Measurements from ENCODE around the gene PHLDB2.
A peak's percentile ranks its signal among the peaks of the same experiment; 100 is the strongest.

PHLDB2 gene

DNA sequence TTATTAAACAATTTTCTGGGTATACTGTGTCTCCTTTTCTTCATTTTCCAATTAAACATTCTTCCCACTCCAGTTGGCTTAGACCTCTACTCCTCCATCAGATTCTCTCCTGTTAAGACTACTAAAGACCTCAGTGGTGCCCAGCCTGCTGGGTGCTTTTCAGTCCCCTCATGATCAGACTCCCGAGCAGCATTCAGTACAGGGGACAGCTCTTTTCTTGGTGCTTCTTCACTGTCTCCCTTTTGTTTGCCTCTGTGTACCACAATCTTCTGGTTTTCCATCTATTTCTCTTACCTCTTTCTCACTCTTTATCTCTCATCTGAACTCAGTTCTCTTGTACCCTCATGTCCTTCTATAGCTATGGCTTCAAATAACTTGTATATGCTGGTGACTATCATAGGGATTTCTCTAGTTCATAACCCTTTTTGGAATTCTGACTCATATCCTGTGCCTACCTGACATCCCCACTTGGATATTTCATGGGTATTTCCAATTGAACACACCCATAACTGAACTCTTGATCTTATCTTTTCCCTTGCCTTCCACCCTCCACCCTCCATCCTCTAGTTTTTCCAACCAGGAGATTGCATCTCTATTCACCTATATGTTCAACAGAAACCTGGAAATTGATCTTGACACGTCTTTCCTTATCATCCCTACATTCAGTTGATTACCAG is 64.2 kb downstream of the PHLDB2 start:
- Histone ChIP-seq H3K36me3 (ENCODE audit: insufficient read depth, low read length) (peaks cover 58% of the 10 kb centered on the region), H3K4me3 (ENCODE audit: low read depth, low read length) (peak overlapping the region; percentile 11; the same call in 1 of the 2 replicates), H3K27ac (ENCODE audit: low read depth, low read length) (peak overlapping the region; percentile 20; the same call in 1 of the 2 replicates), H2AFZ (ENCODE audit: low read length, unreplicated experiment) (no peak overlapping the region), H3K27me3 (ENCODE audit: insufficient read depth, low read length) (no peaks in the 10 kb centered on the region), H3K79me2 (ENCODE audit: control insufficient read depth, insufficient read depth, low read length, unreplicated experiment) (peaks cover 1% of the 10 kb centered on the region), H3K4me1 (ENCODE audit: control insufficient read depth, insufficient read depth, low read length, unreplicated experiment) (peaks cover 18% of the 10 kb centered on the region)

DNA sequence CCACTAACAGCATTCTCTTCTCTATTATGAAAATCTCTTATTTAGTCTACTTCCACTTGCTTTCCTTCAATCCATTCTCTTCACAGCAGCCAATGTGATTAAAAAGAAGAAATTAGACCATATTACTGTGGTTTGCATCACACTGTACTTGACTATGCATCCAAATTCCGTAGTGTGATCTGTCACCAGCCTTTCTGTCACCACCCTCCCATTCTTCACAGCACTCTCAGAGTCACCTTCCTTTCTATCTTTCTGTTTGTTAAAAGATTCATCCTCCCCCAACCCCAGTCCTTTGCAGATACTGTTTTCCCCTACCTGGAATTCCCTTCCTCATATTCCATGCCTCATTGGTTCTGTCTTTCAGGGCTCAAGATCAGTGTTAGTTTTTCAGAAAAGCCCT is 64.7 kb downstream of the PHLDB2 start:
- peaks cover 52% of the 10 kb centered on the region for H3K36me3 ChIP-seq (ENCODE audit: insufficient read depth, low read length)
- H3K79me2 ChIP-seq (ENCODE audit: control insufficient read depth, insufficient read depth, low read length, unreplicated experiment): no peaks in the 10 kb centered on the region
- H3K4me3 ChIP-seq (ENCODE audit: low read depth, low read length): peak overlapping the region; percentile 11; the same call in 1 of the 2 replicates
- H3K4me1 ChIP-seq (ENCODE audit: control insufficient read depth, insufficient read depth, low read length, unreplicated experiment): peaks cover 18% of the 10 kb centered on the region
- peak overlapping the region; percentile 7; the same call in 1 of the 2 replicates for H3K27ac ChIP-seq (ENCODE audit: low read depth, low read length)
- H2AFZ ChIP-seq (ENCODE audit: low read length, unreplicated experiment): no peak overlapping the region
- no peaks in the 10 kb centered on the region for H3K27me3 ChIP-seq (ENCODE audit: insufficient read depth, low read length)

DNA sequence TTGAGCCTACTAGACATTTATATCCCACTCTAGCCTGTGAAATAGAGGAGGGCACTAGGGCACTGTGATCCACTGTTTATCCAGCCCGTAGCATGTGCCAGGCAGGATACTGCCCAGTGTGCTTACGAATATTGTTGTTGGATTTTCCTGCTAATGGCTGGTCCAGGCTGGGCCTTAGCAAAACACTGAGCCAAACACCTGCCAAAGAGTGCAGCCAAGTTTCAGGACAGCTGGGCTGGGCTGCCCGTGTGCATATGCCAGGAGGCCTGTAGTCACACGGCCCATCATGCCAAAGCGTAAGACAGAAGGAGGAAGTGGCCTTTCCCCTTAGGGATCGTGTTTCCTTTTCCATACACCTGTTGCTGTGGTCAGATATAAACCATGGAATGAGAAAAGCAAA is 65.2 kb downstream of the PHLDB2 start:
- H3K4me3 ChIP-seq (ENCODE audit: low read depth, low read length): no peak overlapping the region
- peaks cover 18% of the 10 kb centered on the region for H3K4me1 ChIP-seq (ENCODE audit: control insufficient read depth, insufficient read depth, low read length, unreplicated experiment)
- H3K27ac ChIP-seq (ENCODE audit: low read depth, low read length): no peak overlapping the region
- H3K79me2 ChIP-seq (ENCODE audit: control insufficient read depth, insufficient read depth, low read length, unreplicated experiment): no peaks in the 10 kb centered on the region
- no peak overlapping the region for H2AFZ ChIP-seq (ENCODE audit: low read length, unreplicated experiment)
- H3K36me3 ChIP-seq (ENCODE audit: insufficient read depth, low read length): peaks cover 47% of the 10 kb centered on the region
- H3K27me3 ChIP-seq (ENCODE audit: insufficient read depth, low read length): no peaks in the 10 kb centered on the region

DNA sequence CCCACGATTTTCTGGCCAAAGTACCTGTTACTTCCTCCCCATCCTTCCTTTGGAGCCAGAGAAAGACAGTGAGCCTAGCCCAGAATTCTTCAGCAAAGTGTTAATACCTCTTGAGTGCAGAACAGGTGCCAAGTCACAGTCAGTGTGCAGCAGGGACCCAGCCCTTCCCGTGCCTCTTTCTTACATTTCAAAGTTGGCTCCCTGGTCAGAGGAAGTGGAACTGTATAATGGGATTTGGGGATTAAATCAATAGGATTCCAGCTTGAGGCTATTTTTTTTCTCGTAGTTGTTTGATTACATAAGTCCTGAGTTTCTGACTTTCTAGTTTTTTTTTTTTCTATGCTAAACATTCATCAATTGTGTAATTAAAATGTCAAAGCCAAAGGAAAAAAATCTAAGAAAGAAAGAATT is 67.2 kb downstream of the PHLDB2 start:
- H3K4me3 ChIP-seq (ENCODE audit: low read depth, low read length): no peak overlapping the region
- no peaks in the 10 kb centered on the region for H3K27me3 ChIP-seq (ENCODE audit: insufficient read depth, low read length)
- H3K4me1 ChIP-seq (ENCODE audit: control insufficient read depth, insufficient read depth, low read length, unreplicated experiment): peaks cover 18% of the 10 kb centered on the region
- no peaks in the 10 kb centered on the region for H3K79me2 ChIP-seq (ENCODE audit: control insufficient read depth, insufficient read depth, low read length, unreplicated experiment)
- H2AFZ ChIP-seq (ENCODE audit: low read length, unreplicated experiment): no peak overlapping the region
- H3K27ac ChIP-seq (ENCODE audit: low read depth, low read length): no peak overlapping the region
- peaks cover 31% of the 10 kb centered on the region for H3K36me3 ChIP-seq (ENCODE audit: insufficient read depth, low read length)

GRCh38 chr3:111928613-111929012 is 69.5 kb downstream of the PHLDB2 start:
- no peak overlapping the region for H3K27ac ChIP-seq (ENCODE audit: low read depth, low read length)
- H3K4me1 ChIP-seq (ENCODE audit: control insufficient read depth, insufficient read depth, low read length, unreplicated experiment): peaks cover 3% of the 10 kb centered on the region
- peaks cover 36% of the 10 kb centered on the region for H3K36me3 ChIP-seq (ENCODE audit: insufficient read depth, low read length)
- H2AFZ ChIP-seq (ENCODE audit: low read length, unreplicated experiment): no peak overlapping the region
- no peak overlapping the region for H3K4me3 ChIP-seq (ENCODE audit: low read depth, low read length)
- H3K27me3 ChIP-seq (ENCODE audit: insufficient read depth, low read length): no peaks in the 10 kb centered on the region
- H3K79me2 ChIP-seq (ENCODE audit: control insufficient read depth, insufficient read depth, low read length, unreplicated experiment): no peaks in the 10 kb centered on the region

- Histone ChIP-seq H3K36me3 (ENCODE audit: insufficient read depth, low read length) (peaks cover 40% of the 10 kb centered on the region), H3K27ac (ENCODE audit: low read depth, low read length) (no peak overlapping the region), H3K4me3 (ENCODE audit: low read depth, low read length) (no peak overlapping the region), H3K27me3 (ENCODE audit: insufficient read depth, low read length) (no peaks in the 10 kb centered on the region), H2AFZ (ENCODE audit: low read length, unreplicated experiment) (no peak overlapping the region), H3K79me2 (ENCODE audit: control insufficient read depth, insufficient read depth, low read length, unreplicated experiment) (no peaks in the 10 kb centered on the region), H3K4me1 (ENCODE audit: control insufficient read depth, insufficient read depth, low read length, unreplicated experiment) (peaks cover 7% of the 10 kb centered on the region)
These were observed 70.4 kb downstream of the PHLDB2 start for GRCh38 chr3:111929484-111929883.

GRCh38 chr3:111932946-111933345 is 73.9 kb downstream of the PHLDB2 start:
- no peaks in the 10 kb centered on the region for H3K79me2 ChIP-seq (ENCODE audit: control insufficient read depth, insufficient read depth, low read length, unreplicated experiment)
- no peaks in the 10 kb centered on the region for H3K27me3 ChIP-seq (ENCODE audit: insufficient read depth, low read length)
- no peak overlapping the region for H3K27ac ChIP-seq (ENCODE audit: low read depth, low read length)
- H3K4me3 ChIP-seq (ENCODE audit: low read depth, low read length): no peak overlapping the region
- peaks cover 34% of the 10 kb centered on the region for H3K36me3 ChIP-seq (ENCODE audit: insufficient read depth, low read length)
- peaks cover 42% of the 10 kb centered on the region for H3K4me1 ChIP-seq (ENCODE audit: control insufficient read depth, insufficient read depth, low read length, unreplicated experiment)
- no peak overlapping the region for H2AFZ ChIP-seq (ENCODE audit: low read length, unreplicated experiment)

DNA sequence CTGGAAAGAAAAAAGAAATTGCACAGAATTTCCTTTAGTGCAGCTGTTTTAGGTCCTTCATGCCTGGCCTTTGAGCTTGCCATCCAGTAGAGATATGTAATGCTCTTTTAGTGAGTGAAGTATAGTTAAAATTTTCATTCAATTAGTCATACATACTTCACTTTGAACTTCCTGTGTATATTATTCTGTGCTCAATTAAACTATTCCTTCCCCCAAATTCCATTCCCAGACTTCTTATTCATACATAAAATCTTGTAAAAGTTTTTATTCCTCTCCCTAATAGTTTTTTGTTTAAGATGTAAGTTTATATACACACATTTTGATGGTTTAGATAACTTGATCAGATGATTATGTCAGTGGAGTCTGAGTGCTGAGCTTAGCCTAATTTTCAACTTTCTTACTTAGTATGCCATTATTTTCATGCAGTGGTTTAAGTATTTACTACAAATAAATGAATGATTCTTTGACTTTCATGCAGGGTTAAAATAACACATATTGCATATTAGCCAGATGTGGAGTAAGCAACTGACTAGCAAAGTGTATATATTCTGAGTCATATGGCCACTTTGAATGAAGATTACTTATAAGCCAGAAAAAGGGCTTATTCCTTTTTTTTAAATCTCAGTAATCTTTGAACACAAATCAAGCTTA is 77.3 kb downstream of the PHLDB2 start:
- no peaks in the 10 kb centered on the region for H3K79me2 ChIP-seq (ENCODE audit: control insufficient read depth, insufficient read depth, low read length, unreplicated experiment)
- no peak overlapping the region for H2AFZ ChIP-seq (ENCODE audit: low read length, unreplicated experiment)
- no peaks in the 10 kb centered on the region for H3K27me3 ChIP-seq (ENCODE audit: insufficient read depth, low read length)
- H3K36me3 ChIP-seq (ENCODE audit: insufficient read depth, low read length): peaks cover 51% of the 10 kb centered on the region
- H3K27ac ChIP-seq (ENCODE audit: low read depth, low read length): peak overlapping the region; percentile 92
- peak overlapping the region; percentile 28 for H3K4me3 ChIP-seq (ENCODE audit: low read depth, low read length)
- H3K4me1 ChIP-seq (ENCODE audit: control insufficient read depth, insufficient read depth, low read length, unreplicated experiment): peaks cover 42% of the 10 kb centered on the region

DNA sequence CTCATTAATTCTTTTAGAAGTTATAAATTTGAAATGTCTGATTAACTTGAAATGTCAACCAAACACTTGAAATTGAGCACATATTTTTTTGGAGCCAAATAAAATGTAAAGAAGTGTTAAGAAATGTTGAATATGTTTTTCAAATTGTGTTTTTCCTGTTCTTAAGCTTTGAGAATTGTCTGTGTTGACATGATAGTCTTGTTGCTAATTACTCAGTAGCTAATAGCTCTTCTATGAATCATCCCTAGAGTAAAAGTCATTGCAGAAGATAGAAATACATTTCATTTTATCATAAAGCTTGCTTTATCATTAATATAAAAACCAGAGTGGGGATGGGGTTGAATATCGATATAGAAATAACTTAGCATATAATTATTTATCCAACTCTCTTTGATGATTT is 77.9 kb downstream of the PHLDB2 start:
- Histone ChIP-seq H3K27ac (ENCODE audit: low read depth, low read length) (peak overlapping the region; percentile 92), H3K4me3 (ENCODE audit: low read depth, low read length) (peak overlapping the region; percentile 28), H3K27me3 (ENCODE audit: insufficient read depth, low read length) (no peaks in the 10 kb centered on the region), H3K36me3 (ENCODE audit: insufficient read depth, low read length) (peaks cover 48% of the 10 kb centered on the region), H3K79me2 (ENCODE audit: control insufficient read depth, insufficient read depth, low read length, unreplicated experiment) (no peaks in the 10 kb centered on the region), H3K4me1 (ENCODE audit: control insufficient read depth, insufficient read depth, low read length, unreplicated experiment) (peaks cover 42% of the 10 kb centered on the region), H2AFZ (ENCODE audit: low read length, unreplicated experiment) (no peak overlapping the region)

GRCh38 chr3:111937871-111938270 is 78.8 kb downstream of the PHLDB2 start:
- Histone ChIP-seq H3K27me3 (ENCODE audit: insufficient read depth, low read length) (no peaks in the 10 kb centered on the region), H3K4me1 (ENCODE audit: control insufficient read depth, insufficient read depth, low read length, unreplicated experiment) (peaks cover 42% of the 10 kb centered on the region), H3K36me3 (ENCODE audit: insufficient read depth, low read length) (peaks cover 44% of the 10 kb centered on the region), H3K79me2 (ENCODE audit: control insufficient read depth, insufficient read depth, low read length, unreplicated experiment) (no peaks in the 10 kb centered on the region), H3K27ac (ENCODE audit: low read depth, low read length) (peak overlapping the region; percentile 92), H3K4me3 (ENCODE audit: low read depth, low read length) (no peak overlapping the region), H2AFZ (ENCODE audit: low read length, unreplicated experiment) (no peak overlapping the region)

DNA sequence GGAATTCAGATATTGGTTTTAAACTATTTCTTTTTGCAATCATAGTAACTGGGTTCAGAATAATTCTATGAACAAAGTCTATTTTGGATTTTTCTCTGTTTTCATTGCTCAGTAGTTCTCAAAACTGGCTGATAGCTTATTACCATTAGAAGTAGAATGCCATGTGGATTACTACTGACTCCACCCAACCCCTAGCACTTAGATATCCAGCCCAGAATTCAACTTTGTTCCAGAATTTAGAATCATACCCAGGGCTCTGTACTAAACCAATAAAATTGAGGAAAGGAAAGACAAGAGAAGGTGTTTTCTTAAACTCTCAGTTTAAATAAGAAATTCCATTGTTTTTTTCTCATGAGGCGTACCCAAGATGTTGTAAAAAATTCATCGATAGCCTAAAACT is 80.8 kb downstream of the PHLDB2 start:
- Histone ChIP-seq H3K27me3 (ENCODE audit: insufficient read depth, low read length) (no peaks in the 10 kb centered on the region), H3K4me3 (ENCODE audit: low read depth, low read length) (no peak overlapping the region), H3K79me2 (ENCODE audit: control insufficient read depth, insufficient read depth, low read length, unreplicated experiment) (no peaks in the 10 kb centered on the region), H3K27ac (ENCODE audit: low read depth, low read length) (no peak overlapping the region), H3K4me1 (ENCODE audit: control insufficient read depth, insufficient read depth, low read length, unreplicated experiment) (peaks cover 41% of the 10 kb centered on the region), H2AFZ (ENCODE audit: low read length, unreplicated experiment) (no peak overlapping the region), H3K36me3 (ENCODE audit: insufficient read depth, low read length) (peaks cover 41% of the 10 kb centered on the region)
